ENCODE measurements around the gene CETN2.
"Not testable (repeated sequence)": the region's sequence is repeated elsewhere in the genome, so short reads cannot be mapped to it uniquely, and the experiment has no call there.

CETN2 gene

DNA sequence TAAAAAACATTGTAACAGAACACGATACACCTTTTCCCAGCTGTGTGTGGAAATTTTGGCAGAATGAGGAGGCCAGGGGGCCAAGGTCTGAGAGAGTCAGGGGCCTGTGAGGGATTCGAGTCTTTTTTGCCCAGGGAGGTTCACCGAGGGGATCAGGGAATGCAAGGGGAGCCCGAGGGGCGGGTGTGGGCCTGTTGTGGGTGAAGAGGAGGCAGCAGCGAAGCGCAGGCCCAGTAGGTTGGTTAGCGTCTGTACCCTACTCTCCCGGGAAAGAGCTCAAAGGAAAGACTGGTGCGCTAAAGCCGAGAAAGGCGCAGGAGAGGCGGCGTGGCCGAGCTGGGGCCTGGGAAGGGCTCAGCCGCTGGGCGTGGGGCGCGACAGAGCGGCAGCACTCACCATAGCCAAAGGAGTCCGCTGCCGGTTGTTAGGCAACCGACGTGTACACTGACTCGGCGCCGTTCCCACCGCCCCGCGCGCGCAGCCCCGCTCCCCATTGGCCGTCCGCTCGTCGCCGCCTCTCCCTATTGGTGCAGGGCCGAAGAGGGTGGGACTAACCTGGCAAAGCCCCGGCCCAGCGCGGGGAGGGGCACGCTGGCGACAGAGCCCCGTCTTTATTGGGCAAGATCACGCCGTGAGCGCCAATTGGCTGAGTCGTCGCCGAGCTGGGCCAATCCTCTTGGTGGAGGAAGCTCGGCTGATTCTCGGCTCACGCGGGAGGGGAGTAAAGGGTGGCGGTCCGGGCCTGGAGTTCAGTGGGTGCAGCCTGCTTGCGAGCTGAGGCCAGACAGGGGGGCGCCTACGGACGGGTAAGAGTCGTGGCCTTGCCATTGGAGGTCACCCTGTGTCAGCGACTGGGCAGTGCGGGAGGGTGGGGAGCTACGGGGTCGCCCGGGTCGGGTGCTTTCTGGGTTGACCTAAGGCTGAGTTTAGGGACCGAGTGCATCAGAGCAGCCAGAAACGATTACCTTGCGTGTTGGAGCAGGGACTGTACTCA lies at the start of gene CETN2, which contains the start of gene NSDHL:
TSS of gene CETN2 (minus strand) at position 446 of the 994 bp plus-strand sequence. CDS start at position 399, 47 bp downstream.
TSS of gene NSDHL (plus strand) at position 752 of the 994 bp plus-strand sequence. CDS start 15,262 bp downstream, outside the sequence.
- DNase-seq: peak; percentile 95

DNA sequence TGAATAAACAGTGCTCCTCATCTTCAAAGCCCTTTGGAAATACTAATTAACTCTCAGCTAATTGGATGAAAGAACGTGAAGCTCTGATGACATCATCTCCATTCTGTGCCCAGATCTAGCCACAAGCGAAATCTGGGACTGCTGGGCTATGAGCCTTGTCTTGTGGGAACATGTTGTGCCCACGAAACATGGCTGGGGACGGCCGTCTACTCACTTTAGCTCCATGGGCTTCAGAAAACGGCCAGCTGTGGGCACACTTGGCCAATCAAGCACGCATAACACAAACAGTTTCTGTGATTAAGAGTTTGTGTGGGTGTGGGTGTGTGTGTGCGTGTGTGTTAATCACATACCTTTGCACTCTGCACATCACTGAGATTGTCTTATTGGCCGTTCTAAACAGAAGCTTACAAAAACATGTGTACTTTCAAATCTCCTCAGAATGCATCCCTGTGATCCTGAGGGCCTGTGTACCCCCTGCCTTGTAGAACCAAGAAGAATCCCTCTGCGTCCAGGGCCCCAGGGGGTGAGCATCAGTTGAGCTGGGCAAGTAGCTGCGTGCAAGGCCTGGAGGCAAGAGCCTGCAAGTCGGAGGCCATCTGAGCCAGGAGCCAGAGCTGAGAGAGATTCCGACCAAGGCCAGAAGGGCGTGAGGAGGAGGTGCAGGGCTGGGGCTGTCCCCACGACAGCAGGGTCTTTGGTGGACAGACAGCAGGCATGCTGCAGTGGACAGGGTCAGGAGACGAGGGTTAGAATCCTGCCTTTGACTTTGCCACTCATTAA lies 48.6 kb upstream of the CETN2 start:
- no peak for DNase-seq

DNA sequence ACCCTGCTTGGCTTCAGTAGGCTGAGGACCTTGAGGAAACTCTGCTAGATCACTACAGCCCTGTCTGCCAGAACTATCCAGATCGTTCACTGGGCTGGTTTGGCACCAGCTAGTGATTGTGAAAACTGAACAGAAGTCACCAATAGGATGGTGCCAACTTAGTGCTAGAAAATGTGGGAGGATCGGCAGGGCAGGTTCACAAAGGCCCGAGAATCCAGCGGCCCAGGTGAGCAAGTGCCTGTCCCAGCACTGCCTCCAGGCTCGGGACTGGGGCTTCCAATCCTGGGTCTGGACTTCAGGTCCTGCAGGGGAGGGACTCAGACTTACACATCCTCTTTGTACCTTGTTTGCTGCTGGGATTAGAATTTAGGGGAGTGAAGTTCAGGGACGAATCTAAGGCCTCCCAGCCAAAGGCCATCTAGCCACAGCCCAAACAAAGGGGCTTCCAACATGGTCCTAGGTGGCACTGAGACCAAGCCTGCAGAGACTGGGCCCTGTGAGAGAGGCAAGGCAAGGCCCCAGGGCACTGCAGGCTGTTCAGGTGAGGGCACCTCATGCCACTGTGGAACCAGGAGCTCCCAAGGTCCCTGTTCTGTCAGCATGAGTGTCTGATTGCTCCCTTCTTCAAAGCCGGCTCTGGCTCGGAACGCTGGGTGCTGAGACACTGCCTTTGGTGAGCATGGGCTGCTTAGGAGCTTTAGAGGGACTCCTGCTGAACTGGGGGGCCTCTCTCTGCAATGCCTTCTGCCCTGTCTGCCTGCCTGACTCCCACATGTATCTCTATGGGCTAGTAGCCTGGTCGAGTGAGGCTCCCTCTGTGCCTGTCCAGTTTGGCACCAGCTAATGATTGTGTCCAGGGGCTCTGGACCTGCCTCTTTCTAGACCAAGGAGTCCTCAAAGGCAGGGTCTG lies 46.6 kb upstream of the CETN2 start:
- DNase-seq: no peak

DNA sequence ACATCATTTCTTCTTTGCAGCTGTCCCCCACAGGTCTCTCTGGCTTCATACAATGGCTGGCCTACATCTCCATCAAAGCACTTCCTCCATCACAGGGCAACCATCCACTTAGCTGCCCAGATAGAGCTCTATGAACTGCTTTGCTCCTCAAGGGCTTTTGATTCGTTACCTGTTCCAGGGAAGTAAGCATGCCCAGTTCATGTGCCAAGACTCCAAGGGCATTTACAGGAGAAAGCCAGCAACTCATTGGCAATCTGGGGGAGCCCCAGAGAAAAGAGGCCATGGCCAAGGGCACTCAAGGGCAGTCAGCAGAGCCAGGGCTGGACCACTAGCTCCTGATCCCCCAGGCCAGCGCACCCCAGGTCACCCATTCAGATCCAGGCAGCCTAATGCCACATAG lies 42.8 kb upstream of the CETN2 start:
- no peak for DNase-seq

DNA sequence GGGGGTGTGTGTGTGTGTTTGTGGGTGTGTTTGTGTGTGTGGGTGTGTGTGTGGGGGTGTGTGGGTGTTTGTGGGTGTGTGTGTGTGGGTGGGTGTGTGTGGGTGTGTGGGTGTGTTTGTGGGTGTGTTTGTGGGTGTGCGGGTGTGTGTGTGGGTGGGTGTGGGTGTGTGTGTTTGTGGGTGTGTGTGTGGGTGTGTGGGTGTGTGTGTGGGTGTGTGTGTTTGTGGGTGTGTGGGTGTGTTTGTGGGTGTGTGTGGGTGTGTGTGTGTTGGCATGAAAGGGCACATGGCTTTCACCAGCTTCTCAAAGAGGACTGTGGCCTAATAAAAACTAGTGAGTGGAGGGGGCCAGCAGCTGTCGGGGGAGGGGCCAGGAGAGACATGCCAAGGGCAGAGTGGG lies 42.0 kb upstream of the CETN2 start:
- DNase-seq: no peak

DNA sequence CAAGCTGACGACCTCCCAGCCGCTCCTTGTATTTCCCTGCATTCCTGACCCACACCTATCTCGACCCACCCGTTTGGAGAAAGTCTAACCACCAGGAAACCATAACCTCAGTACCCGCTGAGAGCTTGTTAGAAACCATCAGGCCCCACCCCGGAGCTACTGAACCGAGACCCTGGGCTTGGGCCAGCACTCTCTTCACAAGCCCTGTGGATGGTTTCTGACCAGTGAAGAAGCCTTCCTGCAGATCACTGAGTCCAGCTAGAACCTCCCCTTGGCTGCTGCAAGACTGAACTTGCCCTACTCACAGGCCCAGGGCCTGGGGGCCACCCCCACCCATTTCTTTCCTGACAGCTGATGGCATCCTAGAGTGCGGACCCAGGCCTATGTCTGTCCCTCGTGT lies 40.7 kb upstream of the CETN2 start:
- DNase-seq: no peak

DNA sequence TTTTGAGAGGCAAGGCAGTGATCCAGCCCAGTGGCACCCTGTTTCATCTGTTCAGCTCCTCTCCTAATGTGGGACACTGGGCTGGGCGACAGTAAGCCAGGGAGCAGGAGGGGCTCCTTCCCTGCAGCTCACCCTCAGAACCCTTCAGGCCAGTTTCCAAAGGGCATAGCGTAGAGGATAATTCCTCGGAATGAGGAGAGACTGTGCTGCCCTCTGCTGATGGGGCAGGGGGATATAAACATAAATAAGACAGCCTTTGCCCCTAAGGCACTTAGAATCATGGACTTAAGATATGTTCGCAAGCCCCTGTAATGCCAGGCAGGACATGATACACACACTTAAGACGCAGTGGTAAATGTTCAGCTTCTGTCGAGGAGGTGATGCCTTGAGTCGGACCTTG lies 39.4 kb upstream of the CETN2 start:
- no peak for DNase-seq

DNA sequence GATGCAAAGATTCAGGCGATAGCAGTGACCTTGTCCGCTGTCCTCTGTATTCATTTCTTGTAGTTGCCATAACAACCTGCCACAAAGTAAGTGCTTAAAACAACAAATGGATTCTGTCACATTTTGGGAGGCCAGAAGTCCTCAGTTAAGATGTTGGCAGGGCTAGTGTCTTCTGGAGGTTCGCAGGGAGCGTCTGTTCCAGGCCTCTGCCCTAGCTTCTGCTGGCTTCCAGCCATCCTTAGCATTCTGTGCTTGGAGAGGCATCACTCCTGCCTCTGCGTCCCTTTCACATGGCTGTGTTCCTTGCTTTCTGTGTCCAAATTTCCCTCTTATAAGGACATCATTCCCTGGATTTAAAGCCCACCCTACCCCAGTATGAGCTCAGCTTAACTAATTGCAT lies 35.8 kb upstream of the CETN2 start:
- no peak for DNase-seq

DNA sequence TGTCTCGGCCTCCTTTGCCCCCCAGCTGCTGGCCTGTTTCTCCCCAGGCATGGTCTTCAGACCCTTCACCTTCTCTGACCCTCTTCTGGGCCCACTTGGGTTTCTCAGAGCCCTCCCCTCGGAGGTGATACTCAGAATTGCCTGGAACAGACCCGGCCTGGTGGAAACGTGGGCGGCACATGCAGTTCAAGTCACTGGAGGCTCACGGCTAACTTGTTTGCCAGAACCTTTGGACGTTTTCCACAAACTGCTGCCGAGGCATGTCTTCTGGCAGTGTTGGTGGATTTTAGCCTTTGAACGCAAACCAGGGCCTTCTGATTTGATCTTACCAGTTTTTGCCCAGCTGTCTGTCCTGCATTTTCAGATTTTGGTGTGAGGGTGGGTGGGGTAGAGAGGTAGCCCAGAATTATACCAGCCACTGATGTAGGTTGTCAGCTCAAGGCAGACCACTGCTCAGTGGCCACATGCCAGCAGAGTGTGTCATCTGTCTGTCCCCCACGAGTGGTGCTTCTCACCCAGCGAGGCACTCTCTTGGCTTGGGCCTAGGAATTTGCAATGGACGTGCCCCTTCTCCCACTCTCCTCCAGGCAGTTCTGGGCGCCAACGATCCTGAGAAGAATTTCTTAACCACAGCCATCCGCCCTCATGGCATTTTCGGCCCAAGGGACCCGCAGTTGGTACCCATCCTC lies 34.8 kb upstream of the CETN2 start:
- DNase-seq: no peak

DNA sequence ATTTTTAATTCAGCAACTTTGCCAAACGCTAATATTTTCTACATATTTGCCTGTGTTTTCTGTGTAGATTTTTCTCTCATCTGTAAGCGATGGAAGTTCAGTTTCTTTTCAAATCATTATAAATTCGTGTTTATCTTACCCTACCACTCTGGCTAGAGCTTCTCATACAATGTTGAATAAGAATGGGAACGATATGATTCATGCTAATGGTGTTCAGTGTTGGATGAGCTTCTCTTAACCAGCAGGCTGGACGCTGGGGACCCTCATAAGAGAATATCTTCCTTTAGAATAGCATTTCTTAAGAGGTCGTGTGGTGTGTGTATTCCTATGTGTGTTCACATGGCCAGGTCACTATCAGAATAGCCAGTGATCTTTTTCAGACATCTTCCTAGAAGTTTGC lies 31.3 kb upstream of the CETN2 start:
- no peak for DNase-seq

DNA sequence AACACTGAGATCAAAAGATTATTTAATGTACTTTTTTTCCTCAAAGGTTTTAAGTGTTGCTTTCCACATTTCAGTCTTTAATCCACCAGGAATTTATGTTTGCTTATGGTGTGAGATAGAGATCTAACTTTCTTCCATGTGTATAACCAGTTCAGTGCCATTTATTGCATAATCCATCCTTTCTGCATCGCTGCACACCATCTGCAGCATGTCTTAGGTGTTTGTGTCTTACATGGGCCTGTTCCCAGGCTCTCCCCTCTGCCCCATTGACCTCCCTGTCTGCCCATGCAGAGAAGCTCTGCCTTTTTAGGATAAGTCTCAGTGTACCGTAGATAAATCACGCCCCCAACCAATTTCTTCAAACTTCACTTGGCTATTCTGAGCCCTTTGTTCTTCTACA lies 30.6 kb upstream of the CETN2 start:
- no peak for DNase-seq

DNA sequence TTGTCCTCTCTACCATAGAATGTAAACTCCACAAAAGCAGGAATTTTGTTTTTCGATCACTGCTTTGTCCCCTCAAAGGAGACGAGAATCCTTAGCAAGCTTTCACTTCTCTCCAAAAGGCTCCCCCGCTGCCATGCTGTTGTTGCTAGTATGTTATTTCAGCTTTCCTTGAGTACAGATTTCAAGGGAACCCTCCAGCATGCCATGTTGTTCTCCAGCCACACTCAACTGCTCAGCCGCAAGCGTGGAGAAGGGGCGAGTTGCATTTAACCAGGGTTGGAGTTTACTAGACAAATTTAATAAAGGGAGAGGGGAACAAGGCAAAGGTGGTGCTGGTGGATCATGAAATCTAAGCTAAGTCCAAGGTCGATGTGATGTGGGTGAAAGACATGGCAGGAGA lies 23.4 kb upstream of the CETN2 start:
- DNase-seq: no peak

DNA sequence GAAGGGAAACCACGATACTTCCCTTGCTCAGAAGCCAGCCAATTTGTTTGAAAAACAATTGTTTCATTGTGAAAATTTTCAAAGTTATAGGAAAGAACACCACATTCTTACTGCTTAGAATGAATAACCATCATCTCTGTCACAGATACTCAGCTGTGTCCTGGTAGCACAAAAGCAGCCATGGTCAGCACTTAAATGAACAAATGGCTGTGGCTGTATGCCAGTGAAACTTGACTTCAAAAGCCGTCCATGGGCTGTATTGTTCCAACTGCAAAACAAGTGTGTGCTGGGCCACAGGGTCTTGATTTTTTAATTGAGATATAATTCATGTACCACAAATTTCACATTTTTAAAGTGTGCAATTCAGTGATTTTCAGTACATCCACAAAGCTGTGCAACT lies 19.9 kb upstream of the CETN2 start:
- no peak for DNase-seq

DNA sequence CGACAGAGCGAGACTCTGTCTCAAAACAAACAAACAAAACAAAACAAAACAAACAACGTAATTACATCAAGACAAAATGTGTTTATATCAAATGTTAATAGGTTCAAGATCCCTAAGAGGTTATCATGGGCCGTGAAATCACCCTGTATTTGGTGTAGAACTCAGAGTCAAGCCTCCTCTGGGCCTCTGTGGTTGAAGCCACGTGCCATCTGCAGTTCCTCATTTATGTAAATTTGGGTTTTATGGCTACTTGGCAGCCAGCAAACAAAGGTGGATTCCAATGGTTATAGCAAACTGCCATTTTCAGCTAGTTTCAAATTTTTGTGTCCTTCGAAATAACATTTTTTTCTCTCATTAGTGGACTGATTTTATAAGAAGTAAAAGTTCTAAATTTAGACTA lies 16.7 kb upstream of the CETN2 start:
- DNase-seq: no peak

DNA sequence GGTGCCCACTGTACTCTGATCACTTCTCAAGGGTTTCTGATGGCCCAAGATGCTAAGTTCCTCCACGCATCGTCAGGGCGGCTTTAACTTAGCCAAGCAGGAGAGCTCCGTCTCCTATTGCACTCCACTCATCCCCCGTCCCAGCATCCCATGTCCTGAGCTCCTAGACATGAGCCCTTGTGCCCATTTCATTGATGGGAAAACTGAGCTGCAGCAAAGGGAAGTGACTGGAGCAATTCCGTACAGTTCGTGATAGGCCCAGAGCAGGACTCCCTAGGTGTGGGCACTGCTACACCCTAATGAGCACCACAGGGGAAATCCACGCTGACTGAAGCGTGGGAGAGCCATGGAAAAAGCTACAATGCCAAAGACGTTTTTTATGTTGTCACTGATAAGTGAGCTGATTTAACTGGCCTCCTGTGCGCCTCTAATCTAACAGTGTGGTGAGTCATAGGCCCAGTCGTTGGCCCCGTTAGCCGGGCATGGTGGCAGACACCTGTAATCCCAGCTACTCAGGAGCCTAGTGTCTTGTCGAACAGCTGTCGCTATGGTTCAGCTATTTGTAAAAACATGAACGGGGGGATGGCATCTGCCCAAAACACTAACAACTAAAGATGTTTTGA lies 15.2 kb upstream of the CETN2 start:
- no peak for DNase-seq

DNA sequence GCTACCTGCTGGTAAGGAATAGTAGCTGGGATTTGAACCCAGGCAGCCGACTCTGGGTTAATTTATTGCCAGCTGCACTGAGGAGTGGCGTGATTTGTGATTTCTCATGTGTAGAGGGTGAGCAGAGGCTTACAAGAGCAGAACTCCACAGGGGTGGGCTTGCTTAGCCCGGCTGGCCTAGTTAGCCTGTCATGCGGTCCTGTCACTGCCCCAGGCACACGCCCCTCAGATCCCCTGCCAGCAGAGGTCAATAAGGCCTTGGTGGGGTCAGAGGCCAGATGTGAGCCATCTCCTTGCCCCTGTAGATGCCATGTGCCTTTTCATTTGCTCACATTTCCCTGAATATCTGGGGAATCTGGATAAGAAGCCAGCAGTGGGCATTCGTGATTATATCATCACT lies 13.7 kb upstream of the CETN2 start:
- no peak for DNase-seq

DNA sequence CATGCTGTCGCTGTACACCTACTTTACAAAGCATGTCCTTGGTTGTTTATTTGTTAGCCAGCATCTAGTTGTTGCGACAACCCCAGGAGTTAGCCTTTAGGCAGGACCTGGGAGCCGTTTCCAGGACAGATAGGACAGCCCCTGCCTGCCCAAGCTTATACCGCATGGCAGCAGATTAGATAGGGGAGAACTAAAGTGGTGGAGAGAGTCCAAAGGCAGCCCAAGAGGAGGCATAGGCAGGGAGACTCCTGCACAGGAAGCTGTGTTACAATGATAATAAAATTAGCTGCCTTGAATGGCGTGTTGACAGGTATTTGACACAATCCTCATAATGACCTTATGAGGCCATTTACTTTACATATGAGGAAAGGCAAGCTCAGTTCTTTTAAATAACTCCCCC lies 13.3 kb upstream of the CETN2 start:
- DNase-seq: no peak

DNA sequence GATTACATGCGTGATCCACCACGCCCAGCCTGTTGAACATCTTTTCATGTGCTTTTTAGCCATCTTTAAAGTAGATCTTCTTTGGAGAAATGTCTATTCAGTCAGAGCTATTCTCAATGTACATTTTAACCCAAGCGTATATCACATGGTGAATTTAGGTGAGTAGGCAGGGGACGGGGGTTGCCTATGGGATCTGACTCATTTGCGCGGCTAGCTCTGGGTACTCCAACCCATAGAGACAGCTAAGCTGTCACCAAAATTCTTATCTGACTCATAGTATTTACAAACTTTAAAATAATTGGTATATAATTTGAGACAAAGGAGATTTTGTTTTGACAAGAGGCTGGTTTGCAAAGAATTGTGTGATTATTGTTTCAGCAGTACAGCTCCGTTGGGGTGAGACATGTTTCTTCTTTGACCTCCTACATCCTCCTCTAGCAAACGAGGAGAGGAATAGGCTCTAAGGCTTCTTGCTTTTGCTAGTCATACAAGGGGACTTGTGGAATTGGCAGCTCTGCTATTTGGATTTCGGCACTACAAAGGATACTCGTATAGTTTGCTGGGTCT lies 12.3 kb upstream of the CETN2 start:
- DNase-seq: no peak

DNA sequence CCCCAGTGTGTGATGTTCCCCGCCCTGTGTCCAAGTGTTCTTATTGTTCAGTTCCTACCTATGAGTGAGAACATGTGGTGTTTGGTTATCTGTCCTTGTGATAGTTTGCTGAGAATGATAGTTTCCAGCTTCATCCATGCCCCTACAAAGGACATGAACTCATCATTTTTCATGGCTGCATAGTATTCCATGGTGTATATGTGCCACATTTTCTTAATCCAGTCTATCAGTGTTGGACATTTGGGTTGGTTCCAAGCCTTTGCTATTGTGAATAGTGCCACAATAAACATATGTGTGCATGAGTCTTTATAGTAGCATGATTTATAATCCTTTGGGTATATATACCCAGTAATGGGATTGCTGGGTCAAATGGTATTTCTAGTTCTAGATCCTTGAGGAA lies 4.9 kb upstream of the CETN2 start:
- DNase-seq: not testable (repeated sequence)

DNA sequence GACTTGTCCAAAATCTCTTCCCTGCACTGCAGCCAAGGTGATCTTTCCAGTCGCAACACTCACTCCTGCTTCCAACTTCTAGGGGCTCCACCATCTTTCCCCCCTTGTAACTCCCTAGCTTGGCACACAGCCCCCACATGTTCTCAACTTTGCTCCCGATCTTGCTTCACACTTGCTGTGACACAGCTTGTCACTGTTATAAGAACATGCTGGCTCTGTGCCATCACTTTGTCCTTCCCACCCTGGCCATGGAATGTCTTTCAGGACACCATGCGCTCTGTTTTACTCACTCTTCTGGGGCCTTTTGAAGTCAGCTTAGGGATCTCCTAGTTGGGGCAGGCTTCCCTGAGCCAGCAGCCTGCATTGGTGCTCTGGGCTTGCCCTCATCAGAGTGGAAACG lies 2.8 kb upstream of the CETN2 start:
- no peak for DNase-seq

DNA sequence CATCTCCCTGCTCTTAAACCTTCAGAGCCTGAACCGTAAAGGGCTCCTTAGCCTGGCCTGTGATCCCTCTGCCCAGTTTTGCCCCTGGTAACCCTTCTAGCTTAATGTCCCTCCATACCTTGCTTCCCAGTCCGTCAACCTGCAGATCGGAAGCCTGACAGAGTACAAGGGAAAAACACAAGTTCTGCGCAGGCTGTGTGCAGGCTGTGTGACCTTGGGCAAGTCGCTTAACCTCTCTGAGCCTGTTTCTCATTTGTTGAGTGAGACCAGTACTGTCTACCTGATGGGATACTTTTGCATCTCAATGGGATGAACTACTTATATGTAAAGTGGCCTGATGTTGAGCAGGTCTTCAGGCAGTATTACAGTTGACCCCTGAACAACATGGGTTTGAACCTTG lies 2.0 kb upstream of the CETN2 start:
- DNase-seq: no peak
